Transverse colon (tissue), 4 donors: ENCODE measurements around the gene LIMS1.
"Not testable (repeated sequence)": the region's sequence is repeated elsewhere in the genome, so short reads cannot be mapped to it uniquely, and the experiment has no call there.

Experiments used
- EP300 ChIP-seq: sonication (generic); formaldehyde crosslinking; IDR thresholded peaks from one replicate; pipeline ENCODE4 v1.6.1; 2017; ENCODE audit warnings: antibody characterized with exemption, low read depth
- POLR2AphosphoS5 ChIP-seq, 3 donors: sonication (generic); formaldehyde crosslinking; IDR thresholded peaks; one replicate each; pipeline ENCODE4 v1.6.1; 2016; ENCODE audit warnings: antibody characterized with exemption in 3 of 3
- TF ChIP-seq, protein P1 (sequence below), 5 experiments: fragments of 200-600 bp in 3 of 5; fragments of 450-650 bp in 2 of 5; sonication (generic) in 3 of 5; IDR thresholded peaks; 1 replicate in 2 of 5; 2 replicates in 3 of 5; pipeline ENCODE4 v1.5.1; 2016 to 2017; ENCODE audit warnings: antibody characterized with exemption in 5 of 5, inconsistent platforms in 3 of 5, mild to moderate bottlenecking in 2 of 5, moderate library complexity in 1 of 5

DNA sequence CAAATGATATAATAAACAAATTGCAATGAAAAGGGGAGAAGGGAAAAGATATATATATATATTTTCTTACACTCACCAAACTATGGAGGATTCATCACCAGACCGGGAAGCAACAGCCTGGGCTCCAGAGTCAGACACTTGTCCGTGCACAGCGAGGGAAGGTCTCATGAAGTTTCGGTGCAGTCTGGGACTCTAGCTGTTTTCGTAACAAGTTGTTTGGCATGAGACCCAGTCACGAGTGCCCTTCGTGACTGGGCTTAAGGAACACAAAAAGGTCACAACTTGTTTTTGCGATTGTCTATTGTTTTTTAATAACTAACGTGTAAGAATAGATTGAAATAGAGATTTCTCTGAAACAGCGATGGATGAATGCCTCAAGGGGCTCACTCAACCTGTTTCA is 66.9 kb downstream of the LIMS1 start:
- TF ChIP-seq, protein P1, sequence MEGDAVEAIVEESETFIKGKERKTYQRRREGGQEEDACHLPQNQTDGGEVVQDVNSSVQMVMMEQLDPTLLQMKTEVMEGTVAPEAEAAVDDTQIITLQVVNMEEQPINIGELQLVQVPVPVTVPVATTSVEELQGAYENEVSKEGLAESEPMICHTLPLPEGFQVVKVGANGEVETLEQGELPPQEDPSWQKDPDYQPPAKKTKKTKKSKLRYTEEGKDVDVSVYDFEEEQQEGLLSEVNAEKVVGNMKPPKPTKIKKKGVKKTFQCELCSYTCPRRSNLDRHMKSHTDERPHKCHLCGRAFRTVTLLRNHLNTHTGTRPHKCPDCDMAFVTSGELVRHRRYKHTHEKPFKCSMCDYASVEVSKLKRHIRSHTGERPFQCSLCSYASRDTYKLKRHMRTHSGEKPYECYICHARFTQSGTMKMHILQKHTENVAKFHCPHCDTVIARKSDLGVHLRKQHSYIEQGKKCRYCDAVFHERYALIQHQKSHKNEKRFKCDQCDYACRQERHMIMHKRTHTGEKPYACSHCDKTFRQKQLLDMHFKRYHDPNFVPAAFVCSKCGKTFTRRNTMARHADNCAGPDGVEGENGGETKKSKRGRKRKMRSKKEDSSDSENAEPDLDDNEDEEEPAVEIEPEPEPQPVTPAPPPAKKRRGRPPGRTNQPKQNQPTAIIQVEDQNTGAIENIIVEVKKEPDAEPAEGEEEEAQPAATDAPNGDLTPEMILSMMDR (IDR thresholded peaks at IDR 0.05), result not testable (repeated sequence)
- not testable (repeated sequence) for TF ChIP-seq POLR2AphosphoS5 (IDR thresholded peaks at IDR 0.05); EP300
